Endothelial cell of umbilical vein (primary cell): Measurements from ENCODE around the gene OXER1.

Source experiments
- CTCF ChIP-seq, 2 donors: IDR thresholded peaks; 1 replicate in 1 of 2; 2 replicates in 1 of 2; pipeline ENCODE4 v1.5.1; 2011; ENCODE audit warnings: low read length in 2 of 2, mild to moderate bottlenecking in 2 of 2, moderate library complexity in 2 of 2, control low read depth in 1 of 2, inconsistent platforms in 1 of 2, low read depth in 1 of 2; ENCODE audit not compliant: insufficient read depth in 1 of 2; ENCODE audit errors: extremely low read depth in 1 of 2
- FOS ChIP-seq: IDR thresholded peaks from 2 replicates; pipeline ENCODE4 v1.6.1; 2011; ENCODE audit warnings: mild to moderate bottlenecking, low read length, moderate library complexity, borderline replicate concordance; ENCODE audit not compliant: insufficient read depth
- MAX ChIP-seq: IDR thresholded peaks from 2 replicates; pipeline ENCODE4 v1.6.1; 2011; ENCODE audit not compliant: insufficient read depth, insufficient read length
- POLR2A ChIP-seq: IDR thresholded peaks from 2 replicates; pipeline ENCODE4 v1.6.1; 2012; ENCODE audit warnings: low read depth, mild to moderate bottlenecking, control low read depth, low read length

- TF ChIP-seq POLR2A (no peak), CTCF (IDR thresholded peaks at IDR 0.05; ENCODE audit: extremely low read depth in 1 of 2, insufficient read depth in 1 of 2, low read depth in 1 of 2, low read length in 2 of 2) (no peak), FOS (no peak), MAX (no peak)
These were observed 2.4 kb downstream of the OXER1 start for GRCh38 chr2:42761554-42761953.
